ENCODE results near the gene KYNU.

GRCh38 chr2:142957144-142957543 lies 79.7 kb downstream of the KYNU start:
- TF ChIP-seq POLR2A (IDR thresholded peaks at IDR 0.05) (no peak), CTCF (IDR thresholded peaks at IDR 0.05) (no peak)
